GM13976 (cell line): ENCODE measurements around the gene ACOT11.

Experiments
- DNase-seq: peaks from one replicate; pipeline ENCODE4 v3.0.0; 2012; ENCODE audit warnings: low spot score
- CTCF ChIP-seq: IDR thresholded peaks from 2 replicates; pipeline ENCODE4 v1.5.1; 2012; ENCODE audit warnings: borderline replicate concordance, mild to moderate bottlenecking; ENCODE audit not compliant: insufficient read depth; ENCODE audit errors: extremely low read depth, missing control alignments, control extremely low read depth
- in situ Hi-C: fragments of 300-500 bp; cut with MboI; formaldehyde crosslinking; loops from one replicate; pipeline ENCODE4 v1.12.0; 2022; ENCODE audit warnings: low sequenced_read_pairs, mixed read lengths, inconsistent platforms; ENCODE audit not compliant: unreplicated experiment

ACOT11 gene

GRCh38 chr1:54537611-54538010, 10.4 kb upstream of the ACOT11 start:
- TF ChIP-seq CTCF, result no peak
- no peak for DNase-seq
- in situ Hi-C loops, result no loop called here

GRCh38 chr1:54538538-54538937, 9.5 kb upstream of the ACOT11 start:
- TF ChIP-seq CTCF, result no peak
- no peak for DNase-seq
- in situ Hi-C loops, result no loop called here

GRCh38 chr1:54540582-54541295, 7.3 kb upstream of the ACOT11 start:
- DNase-seq, result no peak
- no peak for TF ChIP-seq CTCF
- in situ Hi-C loops, result no loop called here

- TF ChIP-seq CTCF, result no peak
Observed at GRCh38 chr1:54542120-54542961, 5.7 kb upstream of the ACOT11 start.

GRCh38 chr1:54542962-54543539, 5.0 kb upstream of the ACOT11 start:
- TF ChIP-seq CTCF, result no peak
- in situ Hi-C loops, result no loop called here
- DNase-seq, result no peak

More at GRCh38 chr1:54542120-54542961, 5.7 kb upstream of the ACOT11 start:
- in situ Hi-C loops, result no loop called here
- DNase-seq, result peak; percentile 76

- peak; percentile 13 for DNase-seq
- in situ Hi-C loops, result no loop called here
- no peak for TF ChIP-seq CTCF
Observed at GRCh38 chr1:54543729-54544496, 4.1 kb upstream of the ACOT11 start.
